AG20443 (cell line): ENCODE measurements around the gene FAR1.

Source experiments
- DNase-seq: peaks from one replicate; pipeline ENCODE4 v3.0.0; 2012; ENCODE audit warnings: low spot score, mixed read lengths

FAR1 gene

GRCh38 chr11:13776134-13776815 is 107.8 kb downstream of the FAR1 start:
- DNase-seq: no peak

GRCh38 chr11:13777341-13777985 is 109.0 kb downstream of the FAR1 start:
- no peak for DNase-seq

GRCh38 chr11:13778345-13778744 is 109.9 kb downstream of the FAR1 start:
- DNase-seq: no peak

- no peak for DNase-seq
Measured at GRCh38 chr11:13781153-13781552, 112.7 kb downstream of the FAR1 start.
